Kasumi-1 (cell line): ENCODE results near the gene HRG.
A peak's percentile ranks its signal among the peaks of the same experiment; 100 is the strongest.

ENCODE experiments used
- DNase-seq, 2 experiments: peaks; one replicate each; lab custom pipeline; 2025; lab: John Stamatoyannopoulos, UW

Gene HRG

GRCh38 chr3:186639778-186640472 lies 25.9 kb upstream of the HRG start, which contains the start of gene FETUB:
Gene FETUB, plus strand, starts transcription at chr3:186640399. Its CDS starts 62 bp downstream, at chr3:186640461.
- no peak for DNase-seq

- DNase-seq, result no peak
These were observed 25.4 kb upstream of the HRG start for GRCh38 chr3:186640473-186640818.

- DNase-seq, result no peak
These were observed 24.9 kb upstream of the HRG start for GRCh38 chr3:186640929-186641328.

GRCh38 chr3:186642014-186642413 lies 23.8 kb upstream of the HRG start:
- DNase-seq, result no peak

- DNase-seq, result no peak
These were observed 22.3 kb upstream of the HRG start for GRCh38 chr3:186643493-186643892.

GRCh38 chr3:186644683-186645082 lies 21.1 kb upstream of the HRG start:
- no peak for DNase-seq

- DNase-seq, result no peak
These were observed 19.7 kb upstream of the HRG start for GRCh38 chr3:186646106-186646505.

- no peak for DNase-seq
These were observed 19.0 kb upstream of the HRG start for GRCh38 chr3:186646841-186647240.

- no peak for DNase-seq
These were observed 17.0 kb upstream of the HRG start for GRCh38 chr3:186648851-186649250.

- no peak for DNase-seq
These were observed 14.1 kb upstream of the HRG start for GRCh38 chr3:186651678-186652215.

- DNase-seq, result peak in 1 of 2 experiments; percentile 4
These were observed 12.6 kb upstream of the HRG start for GRCh38 chr3:186653080-186653707.

GRCh38 chr3:186653984-186654383 lies 11.8 kb upstream of the HRG start:
- no peak for DNase-seq

- no peak for DNase-seq
These were observed 2.3 kb upstream of the HRG start for GRCh38 chr3:186663361-186664118.

- DNase-seq, result no peak
These were observed 1.7 kb upstream of the HRG start for GRCh38 chr3:186664119-186664495.

GRCh38 chr3:186664506-186664905 lies 1.3 kb upstream of the HRG start:
- no peak for DNase-seq

GRCh38 chr3:186668426-186668825 lies 2.6 kb downstream of the HRG start:
- DNase-seq, result no peak

- no peak for DNase-seq
These were observed 3.7 kb downstream of the HRG start for GRCh38 chr3:186669378-186670084.

GRCh38 chr3:186670155-186670554 lies 4.3 kb downstream of the HRG start:
- DNase-seq, result no peak

- no peak for DNase-seq
These were observed 5.2 kb downstream of the HRG start for GRCh38 chr3:186671051-186671450.

- no peak for DNase-seq
These were observed 12.8 kb downstream of the HRG start for GRCh38 chr3:186678604-186679003.

GRCh38 chr3:186679151-186679550 lies 13.3 kb downstream of the HRG start:
- no peak for DNase-seq

- DNase-seq, result no peak
These were observed 15.1 kb downstream of the HRG start for GRCh38 chr3:186680869-186681268.
